ENCODE results near the gene PTPRG.

DNA sequence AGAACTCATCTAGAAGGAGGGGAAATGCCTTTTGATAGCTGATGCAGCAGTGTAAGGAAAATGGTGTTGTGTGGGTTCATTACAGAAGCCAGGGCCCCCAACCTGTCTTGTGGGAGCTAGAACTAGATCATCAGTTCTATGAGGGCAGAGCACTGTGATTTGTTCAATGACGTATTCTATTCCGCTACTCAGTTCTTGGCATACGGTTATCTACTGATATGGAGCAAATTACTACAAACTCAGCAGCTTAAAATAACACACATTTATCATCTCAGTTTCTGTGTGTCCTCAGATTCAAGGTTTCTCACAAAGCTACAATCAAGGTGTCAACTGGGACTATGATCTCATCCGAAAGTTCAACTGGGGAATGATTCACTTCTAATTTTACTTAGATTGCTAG is 561.4 kb downstream of the PTPRG start:
- TF ChIP-seq, protein P1, sequence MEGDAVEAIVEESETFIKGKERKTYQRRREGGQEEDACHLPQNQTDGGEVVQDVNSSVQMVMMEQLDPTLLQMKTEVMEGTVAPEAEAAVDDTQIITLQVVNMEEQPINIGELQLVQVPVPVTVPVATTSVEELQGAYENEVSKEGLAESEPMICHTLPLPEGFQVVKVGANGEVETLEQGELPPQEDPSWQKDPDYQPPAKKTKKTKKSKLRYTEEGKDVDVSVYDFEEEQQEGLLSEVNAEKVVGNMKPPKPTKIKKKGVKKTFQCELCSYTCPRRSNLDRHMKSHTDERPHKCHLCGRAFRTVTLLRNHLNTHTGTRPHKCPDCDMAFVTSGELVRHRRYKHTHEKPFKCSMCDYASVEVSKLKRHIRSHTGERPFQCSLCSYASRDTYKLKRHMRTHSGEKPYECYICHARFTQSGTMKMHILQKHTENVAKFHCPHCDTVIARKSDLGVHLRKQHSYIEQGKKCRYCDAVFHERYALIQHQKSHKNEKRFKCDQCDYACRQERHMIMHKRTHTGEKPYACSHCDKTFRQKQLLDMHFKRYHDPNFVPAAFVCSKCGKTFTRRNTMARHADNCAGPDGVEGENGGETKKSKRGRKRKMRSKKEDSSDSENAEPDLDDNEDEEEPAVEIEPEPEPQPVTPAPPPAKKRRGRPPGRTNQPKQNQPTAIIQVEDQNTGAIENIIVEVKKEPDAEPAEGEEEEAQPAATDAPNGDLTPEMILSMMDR (IDR thresholded peaks at IDR 0.05; ENCODE audit: poor library complexity), result no peak
- TF ChIP-seq EZH2 (IDR thresholded peaks at IDR 0.05; ENCODE audit: borderline replicate concordance), result no peak
